ENCODE measurements around the gene FICD. TPM values are rescaled to one million over a fixed set of nuclear protein-coding genes. Genes with fewer than 3 reads are reported as not detected.

The FICD gene
- total RNA-seq, 1 donor from 2014 or later = 6.9 TPM

- H3K27ac ChIP-seq = no peak overlapping the region
- H3K27me3 ChIP-seq = no peaks in the 10 kb centered on the region
- no peak overlapping the region for H3K4me3 ChIP-seq
- no peak for DNase-seq (ENCODE audit: extremely low spot score in 2 of 2)
- peaks cover 45% of the 10 kb centered on the region for H3K4me1 ChIP-seq
- peaks cover 0 to 57% of the 10 kb centered on the region in 2 donors for H3K36me3 ChIP-seq
- no peaks in the 10 kb centered on the region for H3K9me3 ChIP-seq
- intact Hi-C loops (cut with DNase I) = loop anchor here (10.0 kb wide), 1 partner anchor 287 kb away; the partner anchor contains the start of gene SSH1
- TF ChIP-seq CTCF (IDR thresholded peaks at IDR 0.05) = no peak
- no peak for TF ChIP-seq POLR2A (IDR thresholded peaks at IDR 0.05)
These were observed 52.6 kb downstream of the FICD start for GRCh38 chr12:108567406-108568337.

GRCh38 chr12:108568338-108569154, 53.5 kb downstream of the FICD start:
- H3K27ac ChIP-seq = no peak overlapping the region
- H3K4me3 ChIP-seq = no peak overlapping the region
- H3K9me3 ChIP-seq = no peaks in the 10 kb centered on the region
- H3K4me1 ChIP-seq = peaks cover 39% of the 10 kb centered on the region
- H3K27me3 ChIP-seq = no peaks in the 10 kb centered on the region
- DNase-seq (ENCODE audit: extremely low spot score in 2 of 2) = no peak
- peaks cover 0 to 57% of the 10 kb centered on the region in 2 donors for H3K36me3 ChIP-seq
- TF ChIP-seq POLR2A (IDR thresholded peaks at IDR 0.05) (no peak), POLR2AphosphoS5 (IDR thresholded peaks at IDR 0.05; ENCODE audit: insufficient read depth in 1 of 2, low read depth in 1 of 2) (no peak), CTCF (IDR thresholded peaks at IDR 0.05) (no peak)
- intact Hi-C loops (cut with DNase I) = loop anchor here (10.0 kb wide), 1 partner anchor 286 kb away; the partner anchor contains the start of gene SSH1

Other genes starting within 250 kb of the FICD start
- 10.1 TPM for gene CMKLR1, start 176.0 kb upstream of the FICD start, total RNA-seq
- 44.2 TPM for gene SART3, start 45.9 kb downstream of the FICD start, total RNA-seq
- 167 TPM for gene ISCU, start 47.3 kb downstream of the FICD start, total RNA-seq
- 34.6 TPM for gene TMEM119, start 82.8 kb downstream of the FICD start, total RNA-seq
- gene SELPLG, start 118.6 kb downstream of the FICD start, total RNA-seq = 14.2 TPM
- gene CORO1C, start 216.2 kb downstream of the FICD start, total RNA-seq = 189 TPM